NB4 (cell line): ENCODE results near the gene ROR2.

Experiments used
- MYC ChIP-seq: IDR thresholded peaks from 2 replicates; pipeline ENCODE4 v1.6.1; 2011; ENCODE audit warnings: low read depth, low read length
- POLR2A ChIP-seq: IDR thresholded peaks from 2 replicates; pipeline ENCODE4 v1.6.1; 2011; ENCODE audit warnings: mild to moderate bottlenecking; ENCODE audit not compliant: insufficient read length; ENCODE audit errors: extremely low read depth

DNA sequence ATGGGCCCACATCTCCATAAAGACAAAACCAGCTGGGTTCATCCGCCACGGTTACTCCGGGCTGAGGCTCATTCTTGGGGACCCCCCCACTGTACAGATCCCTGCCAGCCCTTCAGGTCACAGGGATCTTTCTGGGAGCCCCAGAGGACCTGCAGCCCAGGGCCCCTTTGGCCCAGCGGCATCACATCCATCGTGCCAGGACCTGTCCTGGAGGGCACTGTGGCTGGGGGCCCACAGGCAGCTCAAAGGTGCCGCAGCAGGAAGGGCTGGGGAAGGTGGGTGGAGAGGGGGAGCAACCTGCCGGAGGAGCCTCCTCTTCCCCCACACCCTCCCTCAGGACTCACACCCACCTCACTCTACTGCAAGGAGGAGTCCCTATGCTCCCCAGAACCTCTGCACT lies 252.8 kb downstream of the ROR2 start:
- no peak for TF ChIP-seq MYC
- TF ChIP-seq POLR2A, result no peak
